Immature natural killer cell (primary cell): ENCODE measurements around the gene FAM149A. TPM values are rescaled to one million over a fixed set of nuclear protein-coding genes. Genes with fewer than 3 reads are reported as not detected.

Source experiments
- DNase-seq, 3 donors: peaks; one replicate each; pipeline ENCODE4 v3.0.0; 2022; ENCODE audit warnings: mixed read lengths in 1 of 3
- H3K27ac Mint-ChIP-seq, 6 donors: one replicate each; pipeline ENCODE4 v1.8.0; 2020; ENCODE audit warnings: mixed read lengths in 6 of 6, mild to moderate bottlenecking in 5 of 6, inconsistent platforms in 4 of 6, moderate library complexity in 3 of 6
- H3K27me3 Mint-ChIP-seq, 3 donors: one replicate each; pipeline ENCODE4 v1.8.0; 2020 to 2021; ENCODE audit warnings: low read depth in 3 of 3, mild to moderate bottlenecking in 3 of 3, mixed read lengths in 3 of 3, moderate library complexity in 3 of 3, inconsistent platforms in 1 of 3
- H3K36me3 Mint-ChIP-seq, 3 donors: one replicate each; pipeline ENCODE4 v1.8.0; 2020; ENCODE audit warnings: mixed read lengths in 3 of 3, inconsistent platforms in 2 of 3, mild to moderate bottlenecking in 2 of 3
- H3K4me1 Mint-ChIP-seq, 2 donors: one replicate each; pipeline ENCODE4 v1.8.0; 2020; ENCODE audit warnings: inconsistent platforms in 2 of 2, mild to moderate bottlenecking in 2 of 2, mixed read lengths in 2 of 2, moderate library complexity in 1 of 2
- H3K4me3 Mint-ChIP-seq, 5 donors: one replicate each; pipeline ENCODE4 v1.8.0; 2020; ENCODE audit warnings: mild to moderate bottlenecking in 5 of 5, mixed read lengths in 5 of 5, inconsistent platforms in 3 of 5, moderate library complexity in 3 of 5
- H3K9me3 Mint-ChIP-seq, 6 donors: one replicate each; pipeline ENCODE4 v1.8.0; 2020; ENCODE audit warnings: mild to moderate bottlenecking in 6 of 6, mixed read lengths in 6 of 6, inconsistent platforms in 4 of 6, moderate library complexity in 3 of 6
- polyA plus RNA-seq, 3 donors: library from polyadenylated mRNA; unstranded; fragments of 300-500 nt; fragmentation: Illumina TruSeq; gene quantifications; one replicate each; pipeline ENCODE4 v1.2.3, GENCODE V29; 2021

FAM149A gene
- polyA plus RNA-seq, 3 donors from 2014 or later = not detected

GRCh38 chr4:186204686-186205085, 100.2 kb downstream of the FAM149A start:
- no peak for DNase-seq
- Mint-ChIP-seq H3K9me3 (no peaks in the 10 kb centered on the region), H3K4me3 (peak overlapping the region in 3 of 5 donors; percentile 67 to 73 (median 71)), H3K36me3 (peaks cover 13 to 23% (median 21%) of the 10 kb centered on the region in 3 donors), H3K27ac (peak overlapping the region in 4 of 6 donors; percentile 20 to 88 (median 80)), H3K27me3 (peaks cover 0 to 6% (median 3%) of the 10 kb centered on the region in 3 donors), H3K4me1 (peaks cover 15 to 19% of the 10 kb centered on the region in 2 donors)

DNA sequence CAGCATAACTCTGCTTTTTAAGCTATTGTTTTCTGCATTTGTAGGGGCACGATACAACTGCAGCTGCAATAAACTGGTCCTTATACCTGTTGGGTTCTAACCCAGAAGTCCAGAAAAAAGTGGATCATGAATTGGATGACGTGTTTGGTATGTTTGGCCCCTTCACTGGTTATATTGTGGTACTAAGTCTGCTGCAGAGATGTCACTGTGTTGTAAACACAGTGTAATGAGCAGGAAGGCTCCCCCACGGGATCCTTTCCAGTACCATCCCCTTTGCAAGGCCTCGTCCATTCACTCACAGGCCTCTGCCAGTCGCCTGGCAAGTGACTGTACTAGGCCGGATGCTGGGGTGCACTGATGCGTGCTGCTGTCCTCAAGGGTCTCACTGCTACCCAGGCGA, 100.7 kb downstream of the FAM149A start:
- H3K36me3 Mint-ChIP-seq = peaks cover 17 to 28% (median 26%) of the 10 kb centered on the region in 3 donors
- no peak for DNase-seq
- H3K27ac Mint-ChIP-seq = peak overlapping the region in 1 of 6 donors; percentile 56
- no peak overlapping the region for H3K4me3 Mint-ChIP-seq
- H3K4me1 Mint-ChIP-seq = peaks cover 15 to 19% of the 10 kb centered on the region in 2 donors
- H3K9me3 Mint-ChIP-seq = no peaks in the 10 kb centered on the region
- peaks cover 0 to 6% (median 3%) of the 10 kb centered on the region in 3 donors for H3K27me3 Mint-ChIP-seq

GRCh38 chr4:186216465-186217024, 112.0 kb downstream of the FAM149A start:
- Mint-ChIP-seq H3K4me1 (no peaks in the 10 kb centered on the region), H3K27ac (no peak overlapping the region), H3K4me3 (no peak overlapping the region), H3K9me3 (no peaks in the 10 kb centered on the region), H3K27me3 (peaks cover 0 to 2% (median 2%) of the 10 kb centered on the region in 3 donors), H3K36me3 (peaks cover 9 to 10% (median 10%) of the 10 kb centered on the region in 3 donors)
- no peak for DNase-seq

- DNase-seq = no peak
- Mint-ChIP-seq H3K27ac (no peak overlapping the region), H3K4me1 (no peaks in the 10 kb centered on the region), H3K4me3 (no peak overlapping the region), H3K36me3 (peaks cover 0 to 3% (median 0%) of the 10 kb centered on the region in 3 donors), H3K27me3 (peaks cover 0 to 2% (median 2%) of the 10 kb centered on the region in 3 donors), H3K9me3 (peaks cover 0 to 2% (median 0%) of the 10 kb centered on the region in 6 donors)
These were observed 113.3 kb downstream of the FAM149A start for GRCh38 chr4:186217733-186218293.

GRCh38 chr4:186221624-186222023, 117.1 kb downstream of the FAM149A start:
- peaks cover 20 to 26% (median 21%) of the 10 kb centered on the region in 3 donors for H3K36me3 Mint-ChIP-seq
- no peak for DNase-seq
- H3K27ac Mint-ChIP-seq = no peak overlapping the region
- no peaks in the 10 kb centered on the region for H3K4me1 Mint-ChIP-seq
- no peak overlapping the region for H3K4me3 Mint-ChIP-seq
- H3K9me3 Mint-ChIP-seq = peaks cover 5 to 30% (median 15%) of the 10 kb centered on the region in 6 donors
- H3K27me3 Mint-ChIP-seq = peaks cover 0 to 8% (median 2%) of the 10 kb centered on the region in 3 donors

Other genes starting within 250 kb of the FAM149A start
- 10 to 100 TPM in 1 of 3 donors, 1 to 10 TPM in 2; 2.5 to 13.3 (median 5.8) TPM for gene TLR3, start 35.5 kb upstream of the FAM149A start, polyA plus RNA-seq
- gene CYP4V2, start 86.9 kb downstream of the FAM149A start, polyA plus RNA-seq = 10 to 100 TPM; 26.0 to 43.5 (median 37.6) TPM
- not detected for gene KLKB1, start 122.8 kb downstream of the FAM149A start, polyA plus RNA-seq
- gene F11, start 161.5 kb downstream of the FAM149A start, polyA plus RNA-seq = not detected